ENCODE data around the gene SF3B3.

GRCh38 chr16:70544548-70544947, 20.9 kb downstream of the SF3B3 start:
- no peak for TF ChIP-seq FOXK2 (IDR thresholded peaks at IDR 0.05)
- TF ChIP-seq L3MBTL2 (conservative IDR thresholded peaks at IDR 0.05), result no peak
- no peak for TF ChIP-seq SP1 (IDR thresholded peaks at IDR 0.05)
- no peak for TF ChIP-seq ARNT (IDR thresholded peaks at IDR 0.05)
- TF ChIP-seq BHLHE40 (IDR thresholded peaks at IDR 0.05; ENCODE audit: borderline replicate concordance), result no peak
- TF ChIP-seq FOXA1 (IDR thresholded peaks at IDR 0.05), result no peak
